Prostate gland (tissue), 2 donors: ENCODE results near the gene PLEKHM3. TPM values are rescaled to one million over a fixed set of nuclear protein-coding genes. Genes with fewer than 3 reads are reported as not detected.

ENCODE experiments used
- DNase-seq: peaks from one replicate; pipeline ENCODE4 v3.0.0-alpha.2; 2019; ENCODE audit warnings: low spot score
- H3K27ac ChIP-seq, 2 donors: fragments of 200-600 bp; sonication (generic); 2 replicates each; pipeline ENCODE4 v1.5.1; 2017 to 2019
- H3K27me3 ChIP-seq: fragments of 200-600 bp; sonication (generic); replicated peaks from 2 replicates; pipeline ENCODE4 v1.5.1; 2019; ENCODE audit not compliant: insufficient read depth
- H3K36me3 ChIP-seq, 2 donors: fragments of 200-600 bp; sonication (generic); 1 replicate in 1 of 2; 2 replicates in 1 of 2; pipeline versions ENCODE4 v1.5.1 to v1.8.1; 2017 to 2019
- H3K4me1 ChIP-seq: fragments of 200-600 bp; sonication (generic); replicated peaks from 2 replicates; pipeline ENCODE4 v1.5.1; 2019
- H3K4me3 ChIP-seq, 2 donors: fragments of 200-600 bp; sonication (generic); 2 replicates each; pipeline ENCODE4 v1.5.1; 2017 to 2019
- H3K9me3 ChIP-seq: fragments of 200-600 bp; sonication (generic); 2 replicates; pipeline ENCODE4 v1.5.1; 2017
- CTCF ChIP-seq, 4 experiments: fragments of 200-600 bp in 2 of 4; fragments of 450-650 bp in 2 of 4; sonication (generic) in 2 of 4; IDR thresholded peaks; 1 replicate in 3 of 4; 2 replicates in 1 of 4; pipeline ENCODE4 v1.5.1; 2016 to 2019; ENCODE audit warnings: antibody characterized with exemption in 4 of 4, mild to moderate bottlenecking in 2 of 4, moderate library complexity in 2 of 4
- POLR2A ChIP-seq: fragments of 450-650 bp; IDR thresholded peaks from one replicate; pipeline ENCODE4 v1.6.1; 2016; ENCODE audit warnings: antibody characterized with exemption, mild to moderate bottlenecking
- POLR2AphosphoS5 ChIP-seq: sonication (generic); formaldehyde crosslinking; IDR thresholded peaks from one replicate; pipeline ENCODE4 v1.6.1; 2017; ENCODE audit warnings: antibody characterized with exemption
- WGBS: methylation state at CpG from one replicate; pipeline ENCODE4 v1.1.5; 2018; 5-methylcytosine and 5-hydroxymethylcytosine counted together
- intact Hi-C: fragments of 100-400 bp; cut with DNase I; formaldehyde crosslinking; loops from one replicate; pipeline ENCODE4 v1.14.2; 2022
- total RNA-seq, 2 donors: library from RNA; depleted of rRNA; stranded (reverse); fragments of >200 nt; gene quantifications; one replicate each; pipeline ENCODE4 v1.1.0, GENCODE V29; 2016

Gene PLEKHM3
- total RNA-seq, 2 donors from 2014 or later: 17.0 to 28.6 TPM

- Histone ChIP-seq H3K27ac (no peak overlapping the region), H3K27me3 (no peaks in the 10 kb centered on the region), H3K4me3 (no peak overlapping the region), H3K9me3 (no peaks in the 10 kb centered on the region), H3K4me1 (peaks cover 4% of the 10 kb centered on the region), H3K36me3 (no peaks in the 10 kb centered on the region)
- TF ChIP-seq CTCF (IDR thresholded peaks at IDR 0.05): no peak
- no peak for TF ChIP-seq POLR2A
- no peak for TF ChIP-seq POLR2AphosphoS5
- WGBS: 88% methylated on average over 5 of the region's 5 CpGs
- no peak for DNase-seq
- intact Hi-C loops: loop anchor here (5.0 kb wide), 1 partner anchor 227 kb away; no protein-coding TSS in a partner anchor
These were observed 51.1 kb downstream of the PLEKHM3 start for GRCh38 chr2:207974216-207974605.

DNA sequence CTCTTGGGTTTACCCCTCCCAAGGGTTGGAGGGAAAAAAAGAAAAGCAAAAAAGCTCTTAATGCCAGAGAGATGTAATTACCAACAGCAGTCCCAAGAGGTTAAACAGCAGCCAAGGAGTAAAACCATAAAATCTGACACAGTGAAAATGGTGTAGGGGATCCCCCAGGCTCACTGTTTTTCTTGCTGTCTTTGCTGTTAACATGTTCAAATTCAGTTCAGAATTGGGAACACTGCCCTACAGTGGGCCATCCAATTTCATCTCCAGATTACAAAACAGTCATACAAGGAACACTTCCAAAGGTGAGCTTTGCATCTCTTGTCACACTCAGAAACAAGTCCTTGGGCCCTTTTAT is 54.5 kb downstream of the PLEKHM3 start:
- no peaks in the 10 kb centered on the region for H3K27me3 ChIP-seq
- no peak for TF ChIP-seq POLR2A
- no peak for TF ChIP-seq CTCF (IDR thresholded peaks at IDR 0.05)
- TF ChIP-seq POLR2AphosphoS5: no peak
- intact Hi-C loops: loop anchor here (5.0 kb wide), 1 partner anchor 224 kb away; no protein-coding TSS in a partner anchor
- no peaks in the 10 kb centered on the region for H3K9me3 ChIP-seq
- H3K36me3 ChIP-seq: no peaks in the 10 kb centered on the region
- H3K27ac ChIP-seq: no peak overlapping the region
- peaks cover 4% of the 10 kb centered on the region for H3K4me1 ChIP-seq
- H3K4me3 ChIP-seq: no peak overlapping the region
- no peak for DNase-seq

DNA sequence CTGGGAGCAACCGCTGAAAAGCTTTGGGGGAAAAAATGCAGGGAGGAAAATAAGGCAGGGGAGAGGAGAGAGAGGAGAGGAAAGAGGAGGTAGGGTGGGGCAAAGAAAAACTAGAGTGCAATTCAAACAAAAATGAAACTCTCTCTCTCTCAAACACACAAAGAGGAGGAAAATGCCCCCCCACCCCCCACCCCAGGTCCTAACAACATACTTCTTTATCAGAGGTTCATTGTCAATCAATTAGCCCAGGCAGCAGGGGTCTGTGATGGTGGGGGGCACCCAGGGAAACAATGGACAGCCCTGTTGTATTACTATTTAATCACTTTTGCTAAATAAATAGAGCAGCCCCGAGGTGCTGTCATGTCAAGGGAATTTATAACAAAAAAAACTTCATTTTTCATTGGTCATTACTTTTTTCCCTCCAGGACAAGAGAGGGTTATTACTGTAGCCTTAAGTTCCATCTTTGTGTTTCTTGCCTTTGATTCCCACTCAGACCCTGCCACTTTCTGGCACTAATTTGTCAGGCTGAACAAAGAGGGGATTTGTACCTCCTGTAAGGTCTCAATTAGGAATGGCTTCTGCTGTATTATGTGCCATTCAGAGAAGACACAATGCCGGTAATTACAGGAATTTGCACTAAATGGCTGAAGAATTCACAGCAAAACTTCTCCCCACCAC is 55.0 kb downstream of the PLEKHM3 start:
- no peak for TF ChIP-seq POLR2A
- no peak for TF ChIP-seq POLR2AphosphoS5
- TF ChIP-seq CTCF (IDR thresholded peaks at IDR 0.05): no peak
- DNase-seq: no peak
- intact Hi-C loops: loop anchor here (5.0 kb wide), 1 partner anchor 223 kb away; no protein-coding TSS in a partner anchor
- no peaks in the 10 kb centered on the region for H3K27me3 ChIP-seq
- no peaks in the 10 kb centered on the region for H3K36me3 ChIP-seq
- H3K4me1 ChIP-seq: peaks cover 4% of the 10 kb centered on the region
- no peak overlapping the region for H3K4me3 ChIP-seq
- H3K9me3 ChIP-seq: no peaks in the 10 kb centered on the region
- WGBS: 31% methylated on average over 3 of the region's 3 CpGs
- no peak overlapping the region for H3K27ac ChIP-seq

DNA sequence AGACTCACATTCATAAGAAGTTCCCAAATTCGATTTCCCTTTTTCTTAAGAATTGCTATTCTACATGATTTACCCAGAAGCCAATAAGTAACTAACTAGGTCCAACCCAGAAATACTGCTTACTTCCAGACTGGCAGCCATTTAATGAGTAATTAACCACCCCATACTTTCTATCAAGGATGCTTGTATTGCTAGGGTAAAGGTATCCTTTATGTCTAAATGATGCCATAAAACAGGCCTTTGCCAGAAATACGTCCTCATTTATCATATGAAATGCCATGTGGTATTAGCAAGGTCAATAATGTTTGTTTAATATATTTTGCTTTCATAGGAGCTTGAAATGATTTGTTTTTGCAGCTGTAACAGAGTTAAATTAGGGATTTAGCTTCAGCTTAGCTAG is 56.1 kb downstream of the PLEKHM3 start:
- no peaks in the 10 kb centered on the region for H3K36me3 ChIP-seq
- H3K4me1 ChIP-seq: peaks cover 4% of the 10 kb centered on the region
- 87% methylated on average over 2 of the region's 2 CpGs for WGBS
- no peak for DNase-seq
- TF ChIP-seq POLR2A (no peak), POLR2AphosphoS5 (no peak), CTCF (IDR thresholded peaks at IDR 0.05) (no peak)
- no peaks in the 10 kb centered on the region for H3K9me3 ChIP-seq
- H3K4me3 ChIP-seq: no peak overlapping the region
- no peak overlapping the region for H3K27ac ChIP-seq
- no peaks in the 10 kb centered on the region for H3K27me3 ChIP-seq
- intact Hi-C loops: no loop called here

DNA sequence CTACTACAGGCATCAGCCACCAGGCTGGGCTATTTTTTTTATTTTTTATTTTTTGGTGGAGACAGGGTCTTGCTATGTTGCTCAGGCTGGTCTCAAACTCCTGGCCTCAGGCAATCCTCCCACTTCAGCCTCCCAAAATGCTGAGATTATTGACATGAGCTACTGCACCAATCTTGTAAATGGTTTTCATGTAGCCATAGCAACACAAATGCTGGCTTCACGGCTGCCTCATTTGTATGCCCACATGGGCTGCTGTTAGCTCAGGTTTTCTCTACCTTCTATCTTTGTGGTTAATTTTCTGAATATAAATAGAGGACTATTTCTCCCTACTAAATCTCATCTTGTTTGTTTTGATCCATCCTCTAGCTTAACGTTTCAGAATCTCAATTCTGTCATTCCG is 58.2 kb downstream of the PLEKHM3 start:
- intact Hi-C loops: no loop called here

More for the DNA sequence above, 58.2 kb downstream of the PLEKHM3 start:
- 78% methylated on average over 3 of the region's 3 CpGs for WGBS
- Histone ChIP-seq H3K27ac (no peak overlapping the region), H3K9me3 (no peaks in the 10 kb centered on the region), H3K4me3 (no peak overlapping the region), H3K27me3 (no peaks in the 10 kb centered on the region), H3K36me3 (no peaks in the 10 kb centered on the region), H3K4me1 (peaks cover 4% of the 10 kb centered on the region)
- no peak for TF ChIP-seq POLR2A
- TF ChIP-seq POLR2AphosphoS5: no peak
- no peak for TF ChIP-seq CTCF (IDR thresholded peaks at IDR 0.05)
- DNase-seq: no peak
